ENCODE measurements around the gene NR1H2.

The NR1H2 gene

GRCh38 chr19:50427997-50428425, 51.8 kb downstream of the NR1H2 start:
- peak; percentile 87 for DNase-seq

- DNase-seq = no peak
Measured at GRCh38 chr19:50428772-50429463, 52.7 kb downstream of the NR1H2 start.

GRCh38 chr19:50430888-50431342, 54.7 kb downstream of the NR1H2 start:
- DNase-seq = no peak

GRCh38 chr19:50431343-50432220, 55.3 kb downstream of the NR1H2 start:
- peak; percentile 95 for DNase-seq

GRCh38 chr19:50432221-50433028, 56.2 kb downstream of the NR1H2 start, which contains the start of gene MYBPC2:
MYBPC2 (plus strand) TSS chr19:50432892; CDS start chr19:50432954, 62 bp downstream.
- peak; percentile 69 for DNase-seq

Data from right forelimb (tissue), 1 donor.